GM12878 (cell line): ENCODE data around the gene CHST8. TPM values are rescaled to one million over a fixed set of nuclear protein-coding genes. Genes with fewer than 3 reads are reported as not detected.

Source experiments
- ATAC-seq: fragments of 200-7000 bp; cut with Tn5 transposase; 3 replicates; pipeline ENCODE4 v1.9.1; 2020; ENCODE audit warnings: mild to moderate bottlenecking, moderate library complexity
- BruUV-seq: library from RNA; stranded (reverse); fragments of 400-500 nt; replicated peaks from 2 replicates; lab custom pipeline; 2021; lab: Mats Ljungman, UMichigan
- CTCF ChIA-PET: fragments of 300-600 bp; sonication (Branson Sonifier 250); formaldehyde crosslinking; extraction: SDS; loops from one replicate; lab custom pipeline; 2021; ENCODE audit warnings: inconsistent platforms; lab: Yijun Ruan, JAX
- POLR2A ChIA-PET: fragments of 350-600 bp; formaldehyde crosslinking; extraction: SDS; loops from one replicate; lab custom pipeline; 2021; ENCODE audit warnings: inconsistent platforms; lab: Charles Lee
- RAD21 ChIA-PET: fragments of 300-600 bp; sonication (Branson Sonifier 250); formaldehyde crosslinking; loops from one replicate; lab custom pipeline; 2023; ENCODE audit warnings: antibody characterized with exemption; ENCODE audit not compliant: unreplicated experiment; lab: Charles Lee
- SMC1A ChIA-PET: fragments of 300-600 bp; sonication (Branson Sonifier 250); formaldehyde crosslinking; loops from one replicate; lab custom pipeline; 2023; ENCODE audit not compliant: unreplicated experiment, uncharacterized antibody; lab: Charles Lee
- DNase-seq: peaks from one replicate; pipeline ENCODE4 v3.0.0-alpha.2; 2011; ENCODE audit warnings: low read depth, low spot score
- FAIRE-seq: peaks from 3 replicates; lab custom pipeline; 2011; peaks lifted over from hg19 to GRCh38; lab: Jason Lieb, UNC
- H2AFZ ChIP-seq: 2 replicates; pipeline ENCODE4 v1.6.0; 2011; ENCODE audit warnings: low read depth, low read length, control low read depth; ENCODE audit not compliant: control insufficient read depth
- H3K27ac ChIP-seq: 2 replicates; pipeline ENCODE4 v1.5.1; 2011; ENCODE audit warnings: control low read depth; ENCODE audit not compliant: control insufficient read depth, insufficient read depth
- H3K27me3 ChIP-seq, 2 experiments: replicated peaks in 1 of 2; 2 replicates each; pipeline versions ENCODE4 v1.6.0 to v1.6.1; 2011; ENCODE audit warnings: low read length in 1 of 2; ENCODE audit not compliant: control insufficient read depth in 2 of 2, insufficient read depth in 2 of 2
- H3K36me3 ChIP-seq, 2 experiments: 2 replicates each; pipeline ENCODE4 v1.5.1; 2011; ENCODE audit warnings: low read length in 1 of 2; ENCODE audit not compliant: control insufficient read depth in 2 of 2, insufficient read depth in 2 of 2
- H3K4me1 ChIP-seq: 2 replicates; pipeline ENCODE4 v1.6.1; 2011; ENCODE audit warnings: mild to moderate bottlenecking, low read length, moderate library complexity, mixed read lengths; ENCODE audit not compliant: control insufficient read depth, insufficient read depth
- H3K4me2 ChIP-seq: 2 replicates; pipeline ENCODE4 v1.6.0; 2011; ENCODE audit warnings: control low read depth; ENCODE audit not compliant: control insufficient read depth, insufficient read depth
- H3K4me3 ChIP-seq: fragments of 200-600 bp; sonication (generic); 2 replicates; pipeline ENCODE4 v1.5.1; 2016
- H3K79me2 ChIP-seq: 2 replicates; pipeline ENCODE4 v1.6.0; 2011; ENCODE audit warnings: low read length; ENCODE audit not compliant: control insufficient read depth, insufficient read depth
- H3K9ac ChIP-seq: 2 replicates; pipeline ENCODE4 v1.8.0; 2011; ENCODE audit warnings: low read length, control low read depth, mixed read lengths; ENCODE audit not compliant: control insufficient read depth, insufficient read depth
- H3K9me3 ChIP-seq: replicated peaks from 3 replicates; pipeline ENCODE4 v1.5.1; 2011; ENCODE audit warnings: mild to moderate bottlenecking, low read length; ENCODE audit not compliant: control insufficient read depth, insufficient read depth
- H4K20me1 ChIP-seq: 2 replicates; pipeline ENCODE4 v1.6.0; 2011; ENCODE audit not compliant: control insufficient read depth, insufficient read depth
- ESRRA ChIP-seq: IDR thresholded peaks from 2 replicates; pipeline ENCODE4 v1.6.1; 2012; ENCODE audit warnings: mild to moderate bottlenecking, low read length, improper control_type of control experiment
- FOS ChIP-seq: IDR thresholded peaks from 3 replicates; pipeline ENCODE4 v1.6.1; 2011; ENCODE audit warnings: borderline replicate concordance; ENCODE audit not compliant: insufficient read length; ENCODE audit errors: extremely low read depth
- KLF5 ChIP-seq: fragments of 450-650 bp; IDR thresholded peaks from 2 replicates; pipeline ENCODE4 v1.6.1; 2014; ENCODE audit warnings: mild to moderate bottlenecking; ENCODE audit not compliant: partially characterized antibody
- POU2F2 ChIP-seq: IDR thresholded peaks from 3 replicates; pipeline ENCODE4 v1.6.1; 2011; ENCODE audit warnings: low read depth, mild to moderate bottlenecking, low read length, borderline replicate concordance
- RB1 ChIP-seq: fragments of 450-650 bp; formaldehyde crosslinking; IDR thresholded peaks from 2 replicates; pipeline ENCODE4 v1.6.1; 2017; ENCODE audit warnings: mild to moderate bottlenecking, borderline replicate concordance
- RUNX3 ChIP-seq: IDR thresholded peaks from 2 replicates; pipeline ENCODE4 v1.6.1; 2012; ENCODE audit warnings: low read length, inconsistent platforms
- ZNF24 ChIP-seq: fragments of 450-650 bp; IDR thresholded peaks from 2 replicates; pipeline ENCODE4 v1.6.1; 2017; ENCODE audit warnings: antibody characterized with exemption, mild to moderate bottlenecking
- ZNF622 ChIP-seq: fragments of 450-650 bp; IDR thresholded peaks from 2 replicates; pipeline ENCODE4 v1.6.1; 2017; ENCODE audit warnings: mild to moderate bottlenecking, inconsistent platforms
- ZSCAN29 ChIP-seq: fragments of 450-650 bp; IDR thresholded peaks from 2 replicates; pipeline ENCODE4 v1.6.1; 2017; ENCODE audit warnings: mild to moderate bottlenecking, moderate library complexity
- WGBS: methylation state at CpG from one replicate; pipeline ENCODE4 v1.1.6; 2016; ENCODE audit warnings: low lambda C conversion rate; ENCODE audit not compliant: insufficient replicate concordance, insufficient coverage; ENCODE audit errors: missing lambda C conversion rate; 5-methylcytosine and 5-hydroxymethylcytosine counted together
- in situ Hi-C: fragments of 300-500 bp; cut with MboI; formaldehyde crosslinking; loops from 9 replicates; pipeline ENCODE4 v1.14.3; 2018; ENCODE audit warnings: mixed read lengths
- intact Hi-C: fragments of 100-400 bp; cut with micrococcal nuclease; formaldehyde crosslinking; loops from one replicate; pipeline ENCODE4 v1.14.2; 2022; ENCODE audit not compliant: unreplicated experiment
- polyA plus RNA-seq, 11 experiments: library from polyadenylated mRNA; depleted of rRNA in 4 of 11; unstranded in 6 of 11; stranded (reverse) in 5 of 11; fragments of >200 nt; fragmentation: Nextera tagmentation in 4 of 11; fragmentation: Illumina TruSeq in 1 of 11; extraction: Ambion mirVana in 4 of 11; extraction: Trizol in 1 of 11; gene quantifications; 1 replicate in 1 of 11; 2 replicates in 10 of 11; pipeline versions ENCODE4 v1.2.1 to v1.2.3, GENCODE V29; 2011 to 2016; ENCODE audit warnings: inconsistent platforms in 2 of 11, missing spikeins in 2 of 11, low read depth in 1 of 11
- total RNA-seq, 4 experiments: library from RNA; depleted of rRNA in 3 of 4; stranded (reverse); fragments of >200 nt in 3 of 4; fragmentation: Illumina TruSeq in 1 of 4; extraction: Trizol in 1 of 4; gene quantifications; 2 replicates each; pipeline versions ENCODE4 v1.2.1 to v1.2.3, GENCODE V29; 2013 to 2021
- TF ChIP-seq, protein P1 (sequence below): IDR thresholded peaks from 2 replicates; pipeline ENCODE4 v1.6.1; 2012; ENCODE audit warnings: low read length, inconsistent platforms
- TF ChIP-seq, protein P2 (sequence below): fragments of 450-650 bp; IDR thresholded peaks from 2 replicates; pipeline ENCODE4 v1.6.1; 2014; ENCODE audit warnings: mild to moderate bottlenecking
- TF ChIP-seq, protein P3 (sequence below): fragments of 450-650 bp; IDR thresholded peaks from 2 replicates; pipeline ENCODE4 v1.6.1; 2016; ENCODE audit warnings: mild to moderate bottlenecking, moderate library complexity, borderline replicate concordance

Gene CHST8
- total and polyA plus RNA-seq, 10 of the 15 experiments (the other 5 are each of a cell fraction or from before 2014, with no cell fraction given) = 0.06 TPM; not detected in 9

DNA sequence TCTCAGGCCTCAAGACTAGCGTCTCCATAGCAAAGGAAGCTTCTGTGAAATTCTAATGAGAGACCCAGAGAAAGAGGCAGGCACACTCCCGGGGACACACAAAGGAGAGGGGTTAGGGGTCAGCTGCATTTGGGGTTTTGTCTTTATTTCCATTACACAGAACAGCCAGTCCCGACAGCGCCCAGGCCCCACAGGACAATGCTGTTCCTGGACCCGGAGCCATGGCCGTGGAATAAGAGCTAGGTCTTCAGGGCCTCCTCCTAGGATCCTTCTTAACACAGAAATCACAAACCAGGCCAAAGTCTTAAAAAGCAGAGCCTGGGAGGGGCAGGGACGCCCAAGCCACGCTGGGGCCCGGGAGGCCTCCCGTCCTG, 197.7 kb downstream of the CHST8 start:
- ATAC-seq (no peak), FAIRE-seq (no peak), DNase-seq (no peak)
- ChIA-PET CTCF (no interaction called here), RAD21 (no interaction called here), SMC1A (no interaction called here), POLR2A (no interaction called here)
- Histone ChIP-seq H3K27ac (no peak overlapping the region), H3K9me3 (no peaks in the 10 kb centered on the region), H3K9ac (no peak overlapping the region), H3K4me1 (peaks cover 3% of the 10 kb centered on the region; the same call in 1 of the 2 replicates), H3K36me3 (no peaks in the 10 kb centered on the region), H3K4me2 (peak overlapping the region; percentile 64; the same call in 1 of the 2 replicates), H3K79me2 (no peaks in the 10 kb centered on the region), H4K20me1 (no peaks in the 10 kb centered on the region), H3K27me3 (peaks cover 3 to 5% of the 10 kb centered on the region in 2 experiments; a peak in 2 of 4 replicates), H3K4me3 (no peak overlapping the region), H2AFZ (no peak overlapping the region; the same call in 1 of the 2 replicates)
- 33% methylated on average over 10 of the region's 10 CpGs for WGBS
- intact Hi-C loops = no loop called here
- in situ Hi-C loops = no loop called here
- TF ChIP-seq ZNF622 (no peak), RUNX3 (no peak), KLF5 (no peak), ZNF24 (no peak), RB1 (no peak), FOS (no peak), ESRRA (no peak), POU2F2 (no peak), ZSCAN29 (no peak)
- TF ChIP-seq, protein P1, sequence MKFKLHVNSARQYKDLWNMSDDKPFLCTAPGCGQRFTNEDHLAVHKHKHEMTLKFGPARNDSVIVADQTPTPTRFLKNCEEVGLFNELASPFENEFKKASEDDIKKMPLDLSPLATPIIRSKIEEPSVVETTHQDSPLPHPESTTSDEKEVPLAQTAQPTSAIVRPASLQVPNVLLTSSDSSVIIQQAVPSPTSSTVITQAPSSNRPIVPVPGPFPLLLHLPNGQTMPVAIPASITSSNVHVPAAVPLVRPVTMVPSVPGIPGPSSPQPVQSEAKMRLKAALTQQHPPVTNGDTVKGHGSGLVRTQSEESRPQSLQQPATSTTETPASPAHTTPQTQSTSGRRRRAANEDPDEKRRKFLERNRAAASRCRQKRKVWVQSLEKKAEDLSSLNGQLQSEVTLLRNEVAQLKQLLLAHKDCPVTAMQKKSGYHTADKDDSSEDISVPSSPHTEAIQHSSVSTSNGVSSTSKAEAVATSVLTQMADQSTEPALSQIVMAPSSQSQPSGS = no peak
- TF ChIP-seq, protein P2, sequence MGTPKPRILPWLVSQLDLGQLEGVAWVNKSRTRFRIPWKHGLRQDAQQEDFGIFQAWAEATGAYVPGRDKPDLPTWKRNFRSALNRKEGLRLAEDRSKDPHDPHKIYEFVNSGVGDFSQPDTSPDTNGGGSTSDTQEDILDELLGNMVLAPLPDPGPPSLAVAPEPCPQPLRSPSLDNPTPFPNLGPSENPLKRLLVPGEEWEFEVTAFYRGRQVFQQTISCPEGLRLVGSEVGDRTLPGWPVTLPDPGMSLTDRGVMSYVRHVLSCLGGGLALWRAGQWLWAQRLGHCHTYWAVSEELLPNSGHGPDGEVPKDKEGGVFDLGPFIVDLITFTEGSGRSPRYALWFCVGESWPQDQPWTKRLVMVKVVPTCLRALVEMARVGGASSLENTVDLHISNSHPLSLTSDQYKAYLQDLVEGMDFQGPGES = no peak
- TF ChIP-seq, protein P3, sequence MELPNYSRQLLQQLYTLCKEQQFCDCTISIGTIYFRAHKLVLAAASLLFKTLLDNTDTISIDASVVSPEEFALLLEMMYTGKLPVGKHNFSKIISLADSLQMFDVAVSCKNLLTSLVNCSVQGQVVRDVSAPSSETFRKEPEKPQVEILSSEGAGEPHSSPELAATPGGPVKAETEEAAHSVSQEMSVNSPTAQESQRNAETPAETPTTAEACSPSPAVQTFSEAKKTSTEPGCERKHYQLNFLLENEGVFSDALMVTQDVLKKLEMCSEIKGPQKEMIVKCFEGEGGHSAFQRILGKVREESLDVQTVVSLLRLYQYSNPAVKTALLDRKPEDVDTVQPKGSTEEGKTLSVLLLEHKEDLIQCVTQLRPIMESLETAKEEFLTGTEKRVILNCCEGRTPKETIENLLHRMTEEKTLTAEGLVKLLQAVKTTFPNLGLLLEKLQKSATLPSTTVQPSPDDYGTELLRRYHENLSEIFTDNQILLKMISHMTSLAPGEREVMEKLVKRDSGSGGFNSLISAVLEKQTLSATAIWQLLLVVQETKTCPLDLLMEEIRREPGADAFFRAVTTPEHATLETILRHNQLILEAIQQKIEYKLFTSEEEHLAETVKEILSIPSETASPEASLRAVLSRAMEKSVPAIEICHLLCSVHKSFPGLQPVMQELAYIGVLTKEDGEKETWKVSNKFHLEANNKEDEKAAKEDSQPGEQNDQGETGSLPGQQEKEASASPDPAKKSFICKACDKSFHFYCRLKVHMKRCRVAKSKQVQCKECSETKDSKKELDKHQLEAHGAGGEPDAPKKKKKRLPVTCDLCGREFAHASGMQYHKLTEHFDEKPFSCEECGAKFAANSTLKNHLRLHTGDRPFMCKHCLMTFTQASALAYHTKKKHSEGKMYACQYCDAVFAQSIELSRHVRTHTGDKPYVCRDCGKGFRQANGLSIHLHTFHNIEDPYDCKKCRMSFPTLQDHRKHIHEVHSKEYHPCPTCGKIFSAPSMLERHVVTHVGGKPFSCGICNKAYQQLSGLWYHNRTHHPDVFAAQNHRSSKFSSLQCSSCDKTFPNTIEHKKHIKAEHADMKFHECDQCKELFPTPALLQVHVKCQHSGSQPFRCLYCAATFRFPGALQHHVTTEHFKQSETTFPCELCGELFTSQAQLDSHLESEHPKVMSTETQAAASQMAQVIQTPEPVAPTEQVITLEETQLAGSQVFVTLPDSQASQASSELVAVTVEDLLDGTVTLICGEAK = no peak
- no TSS peak for BruUV-seq
